Sigmoid colon (tissue), 7 donors: Measurements from ENCODE around the gene TANGO6. TPM values are rescaled to one million over a fixed set of nuclear protein-coding genes. Genes with fewer than 3 reads are reported as not detected.

ENCODE experiments used
- DNase-seq: peaks from one replicate; pipeline ENCODE4 v3.0.0-alpha.2; 2019
- H3K27ac ChIP-seq, 4 donors: fragments of 200-600 bp; sonication (generic); one replicate each; pipeline ENCODE4 v1.5.1; 2016 to 2019; ENCODE audit warnings: mild to moderate bottlenecking in 1 of 4
- H3K27me3 ChIP-seq, 3 donors: fragments of 200-600 bp; sonication (generic); one replicate each; pipeline ENCODE4 v1.5.1; 2019; ENCODE audit warnings: mild to moderate bottlenecking in 1 of 3
- H3K36me3 ChIP-seq, 4 donors: fragments of 200-600 bp; sonication (generic); one replicate each; pipeline ENCODE4 v1.5.1; 2016 to 2019
- H3K4me1 ChIP-seq, 4 donors: fragments of 200-600 bp; sonication (generic); one replicate each; pipeline ENCODE4 v1.5.1; 2017 to 2019
- H3K4me3 ChIP-seq, 4 donors: fragments of 200-600 bp; sonication (generic); one replicate each; pipeline ENCODE4 v1.5.1; 2017 to 2019; ENCODE audit warnings: mild to moderate bottlenecking in 2 of 4, moderate library complexity in 1 of 4
- H3K9me3 ChIP-seq, 4 donors: fragments of 200-600 bp in 3 of 4; sonication (generic) in 3 of 4; one replicate each; pipeline versions ENCODE4 v1.5.1 to v1.6.1; 2013 to 2019
- CTCF ChIP-seq, 4 experiments: fragments of 450-650 bp in 3 of 4; fragments of 200-600 bp in 1 of 4; IDR thresholded peaks; one replicate each; pipeline ENCODE4 v1.5.1; 2016 to 2019; ENCODE audit warnings: antibody characterized with exemption in 4 of 4, mild to moderate bottlenecking in 3 of 4, moderate library complexity in 2 of 4
- EP300 ChIP-seq, 4 donors: sonication (generic); formaldehyde crosslinking; IDR thresholded peaks; one replicate each; pipeline ENCODE4 v1.6.1; 2017; ENCODE audit warnings: antibody characterized with exemption in 4 of 4
- POLR2A ChIP-seq, 2 donors: fragments of 450-650 bp; IDR thresholded peaks; one replicate each; pipeline ENCODE4 v1.6.1; 2016; ENCODE audit warnings: antibody characterized with exemption in 2 of 2, mild to moderate bottlenecking in 2 of 2, moderate library complexity in 2 of 2
- POLR2AphosphoS5 ChIP-seq, 4 donors: sonication (generic); formaldehyde crosslinking; IDR thresholded peaks; one replicate each; pipeline ENCODE4 v1.6.1; 2017; ENCODE audit warnings: antibody characterized with exemption in 4 of 4
- WGBS, 2 donors: extraction: QIAGEN DNeasy Blood & Tissue Kit; methylation state at CpG; one replicate each; pipeline ENCODE4 v1.1.7; 2013; 5-methylcytosine and 5-hydroxymethylcytosine counted together
- intact Hi-C: fragments of 100-400 bp; cut with DNase I; formaldehyde crosslinking; loops from one replicate; pipeline ENCODE4 v1.15.1; 2023
- polyA plus RNA-seq, 3 donors: library from polyadenylated mRNA; stranded (reverse); fragments of 200-250 nt; gene quantifications; one replicate each; pipeline ENCODE4 v1.2.3, GENCODE V29; 2013
- total RNA-seq, 4 donors: library from RNA; depleted of rRNA; stranded (reverse); fragments of >200 nt; gene quantifications; one replicate each; pipeline ENCODE4 v1.1.0, GENCODE V29; 2016
- donor health status: healthy with polysubstance abuse.
- donor health status: Bipolar disorder and iron deficiency.
- donor health status: healthy.

TANGO6 gene
- total and polyA plus RNA-seq, 7 donors = 0.92 to 23.5 (median 16.0) TPM

GRCh38 chr16:69109486-69110270 lies 266.3 kb downstream of the TANGO6 start:
- no peak overlapping the region for H3K27ac ChIP-seq
- H3K27me3 ChIP-seq = peaks cover 0 to 44% (median 13%) of the 10 kb centered on the region in 3 donors
- intact Hi-C loops = loop anchor here (10.0 kb wide), 1 partner anchor 405 kb away; no protein-coding TSS in a partner anchor
- no peaks in the 10 kb centered on the region for H3K9me3 ChIP-seq
- H3K4me3 ChIP-seq = no peak overlapping the region
- H3K36me3 ChIP-seq = peaks cover 0 to 40% (median 6%) of the 10 kb centered on the region in 4 donors
- whole genome bisulfite sequencing, 2 donors = 95 to 97% methylated on average over 48 of the region's 48 CpGs
- DNase-seq = no peak
- peaks cover 0 to 34% (median 30%) of the 10 kb centered on the region in 4 donors for H3K4me1 ChIP-seq
- TF ChIP-seq EP300 (IDR thresholded peaks at IDR 0.05) (no peak), POLR2A (IDR thresholded peaks at IDR 0.05) (no peak), CTCF (IDR thresholded peaks at IDR 0.05) (no peak), POLR2AphosphoS5 (IDR thresholded peaks at IDR 0.05) (no peak)

- Histone ChIP-seq H3K4me3 (no peak overlapping the region), H3K36me3 (peaks cover 0 to 47% (median 10%) of the 10 kb centered on the region in 4 donors), H3K27ac (no peak overlapping the region), H3K4me1 (peaks cover 0 to 32% (median 28%) of the 10 kb centered on the region in 4 donors), H3K27me3 (peaks cover 0 to 39% (median 13%) of the 10 kb centered on the region in 3 donors), H3K9me3 (no peaks in the 10 kb centered on the region)
- no peak for TF ChIP-seq EP300 (IDR thresholded peaks at IDR 0.05)
- TF ChIP-seq POLR2A (IDR thresholded peaks at IDR 0.05) = no peak
- 91 to 97% methylated on average over 7 of the region's 7 CpGs for WGBS, 2 donors
- intact Hi-C loops = loop anchor here (10.0 kb wide), 1 partner anchor 406 kb away; no protein-coding TSS in a partner anchor
- no peak for DNase-seq
These were observed 267.1 kb downstream of the TANGO6 start for GRCh38 chr16:69110406-69110805.

- TF ChIP-seq EP300 (IDR thresholded peaks at IDR 0.05) (no peak), CTCF (IDR thresholded peaks at IDR 0.05) (no peak), POLR2AphosphoS5 (IDR thresholded peaks at IDR 0.05) (no peak), POLR2A (IDR thresholded peaks at IDR 0.05) (no peak)
- H3K27ac ChIP-seq = no peak overlapping the region
- H3K4me3 ChIP-seq = no peak overlapping the region
- H3K4me1 ChIP-seq = peaks cover 0 to 24% (median 22%) of the 10 kb centered on the region in 4 donors
- WGBS, 2 donors = 89% methylated on average over 6 of the region's 6 CpGs
- H3K9me3 ChIP-seq = no peaks in the 10 kb centered on the region
- peaks cover 0 to 55% (median 10%) of the 10 kb centered on the region in 4 donors for H3K36me3 ChIP-seq
- H3K27me3 ChIP-seq = peaks cover 0 to 33% (median 13%) of the 10 kb centered on the region in 3 donors
- no peak for DNase-seq
- intact Hi-C loops = loop anchor here (10.0 kb wide), 1 partner anchor 407 kb away; no protein-coding TSS in a partner anchor
These were observed 268.0 kb downstream of the TANGO6 start for GRCh38 chr16:69111216-69111875.

DNA sequence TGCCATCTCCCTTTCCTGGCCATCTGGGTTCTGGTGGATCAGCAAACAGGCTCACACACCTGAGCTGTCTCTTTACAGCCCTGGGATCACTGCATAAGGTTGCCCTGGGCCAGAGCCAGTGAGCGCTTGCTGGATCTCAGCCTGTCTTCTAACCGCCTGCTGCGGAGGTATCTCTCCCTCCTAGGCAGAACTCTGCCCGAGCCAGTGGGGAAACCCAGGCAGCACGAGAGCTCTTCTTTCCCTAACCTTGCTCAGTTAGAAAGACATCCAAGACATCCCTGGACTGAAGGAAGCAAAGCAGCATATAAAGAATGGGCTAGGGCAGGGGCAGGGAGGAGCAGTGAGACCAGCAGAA lies 268.5 kb downstream of the TANGO6 start:
- Histone ChIP-seq H3K9me3 (no peaks in the 10 kb centered on the region), H3K27ac (no peak overlapping the region), H3K4me3 (no peak overlapping the region), H3K27me3 (peaks cover 0 to 29% (median 13%) of the 10 kb centered on the region in 3 donors), H3K36me3 (peaks cover 0 to 55% (median 10%) of the 10 kb centered on the region in 4 donors), H3K4me1 (peaks cover 0 to 19% (median 17%) of the 10 kb centered on the region in 4 donors)
- no peak for DNase-seq
- intact Hi-C loops = loop anchor here (10.0 kb wide), 1 partner anchor 407 kb away; no protein-coding TSS in a partner anchor
- TF ChIP-seq POLR2A (IDR thresholded peaks at IDR 0.05) (no peak), EP300 (IDR thresholded peaks at IDR 0.05) (no peak), CTCF (IDR thresholded peaks at IDR 0.05) (no peak), POLR2AphosphoS5 (IDR thresholded peaks at IDR 0.05) (no peak)
- 88 to 91% methylated on average over 5 of the region's 5 CpGs for WGBS, 2 donors
